Measurements from ENCODE around the gene ZNF219.

ZNF219 gene

GRCh38 chr14:21063479-21063878, 35.0 kb downstream of the ZNF219 start:
- no peak for DNase-seq

GRCh38 chr14:21061347-21061668, 37.1 kb downstream of the ZNF219 start:
- no peak for DNase-seq

- DNase-seq: no peak
Observed at GRCh38 chr14:21060614-21061346, 37.7 kb downstream of the ZNF219 start.

- no peak for DNase-seq
Observed at GRCh38 chr14:21059842-21060613, 38.4 kb downstream of the ZNF219 start.

GRCh38 chr14:21058903-21059302, 39.6 kb downstream of the ZNF219 start:
- no peak for DNase-seq

GRCh38 chr14:21057803-21058675, 40.4 kb downstream of the ZNF219 start, which contains the start of gene RNASE8:
RNASE8 (plus strand) TSS chr14:21057822; CDS start chr14:21057893, 71 bp downstream.
- no peak for DNase-seq

GRCh38 chr14:21056520-21057163, 41.8 kb downstream of the ZNF219 start:
- no peak for DNase-seq

- DNase-seq: no peak
Observed at GRCh38 chr14:21055432-21056117, 42.9 kb downstream of the ZNF219 start.

- no peak for DNase-seq
Observed at GRCh38 chr14:21054768-21055145, 43.7 kb downstream of the ZNF219 start.

- DNase-seq: no peak
Observed at GRCh38 chr14:21054123-21054767, 44.2 kb downstream of the ZNF219 start.

GRCh38 chr14:21053184-21054122, 45.0 kb downstream of the ZNF219 start:
- no peak for DNase-seq

GRCh38 chr14:21050597-21050996, 47.9 kb downstream of the ZNF219 start:
- DNase-seq: no peak

GRCh38 chr14:21049271-21049673, 49.2 kb downstream of the ZNF219 start:
- no peak for DNase-seq

- no peak for DNase-seq
Observed at GRCh38 chr14:21048638-21049037, 49.8 kb downstream of the ZNF219 start.

GRCh38 chr14:21047378-21047781, 51.1 kb downstream of the ZNF219 start:
- DNase-seq: no peak

- no peak for DNase-seq
Observed at GRCh38 chr14:21043974-21044618, 54.4 kb downstream of the ZNF219 start.

GRCh38 chr14:21043387-21043973, 55.0 kb downstream of the ZNF219 start:
- DNase-seq: no peak

- DNase-seq: no peak
Observed at GRCh38 chr14:21042918-21043317, 55.5 kb downstream of the ZNF219 start.

- DNase-seq: no peak
Observed at GRCh38 chr14:21041676-21042433, 56.6 kb downstream of the ZNF219 start, which contains the start of gene RNASE7. RNASE7 (plus strand) TSS chr14:21042362; CDS start chr14:21042993, 631 bp downstream.
